ENCODE measurements around the gene FBN1. TPM values are rescaled to one million over a fixed set of nuclear protein-coding genes. Genes with fewer than 3 reads are reported as not detected.

FBN1 gene
- total and polyA plus RNA-seq, 2 of the 13 experiments (the other 11 are each of a cell fraction or from before 2014, with no cell fraction given), result 1.5 to 3.0 TPM

GRCh38 chr15:48623456-48623855 lies 22.1 kb downstream of the FBN1 start:
- in situ Hi-C loops (cut with HindIII; ENCODE audit: extremely low pct_ligation_motif_present, low pct_unique_long_range_greater_than_20kb) (no loop called here), intact Hi-C loops (cut with micrococcal nuclease; ENCODE audit: unreplicated experiment) (no loop called here)
- H3K27me3 ChIP-seq (ENCODE audit: control insufficient read depth in 1 of 2, insufficient read depth in 2 of 2, low read length in 2 of 2), result no peaks in the 10 kb centered on the region
- no peak overlapping the region for H2AFZ ChIP-seq (ENCODE audit: low read length)
- DNase-seq (ENCODE audit: low spot score) (no peak), ATAC-seq (no peak), FAIRE-seq (no peak)
- CTCF ChIA-PET (ENCODE audit: low intra/inter-chr PET ratio, low total read pairs), result no interaction called here
- no peaks in the 10 kb centered on the region for H3K4me1 ChIP-seq (ENCODE audit: insufficient read depth, low read length)
- no peak overlapping the region for H3K4me3 ChIP-seq (replicated peaks in 1 of 3; ENCODE audit: insufficient read depth in 1 of 3, low read depth in 2 of 3, low read length in 3 of 3)
- 82% methylated on average over 1 of the region's 1 CpG for WGBS (ENCODE audit: low lambda C conversion rate)
- H3K4me2 ChIP-seq (ENCODE audit: low read depth, low read length), result no peak overlapping the region
- no peak overlapping the region for H3K27ac ChIP-seq (ENCODE audit: extremely low read length, insufficient read depth, low read length)
- no peaks in the 10 kb centered on the region for H3K9me3 ChIP-seq (ENCODE audit: low read length)
- no peaks in the 10 kb centered on the region for H4K20me1 ChIP-seq (ENCODE audit: insufficient read depth, low read length)
- no peaks in the 10 kb centered on the region for H3K79me2 ChIP-seq (ENCODE audit: insufficient read depth, low read length)
- H3K9ac ChIP-seq (ENCODE audit: insufficient read depth, low read depth, low read length), result no peak overlapping the region
- H3K36me3 ChIP-seq (replicated peaks in 1 of 2; ENCODE audit: control insufficient read depth in 1 of 2, insufficient read depth in 2 of 2, low read length in 2 of 2), result no peaks in the 10 kb centered on the region
- POLR2A ChIA-PET, result no interaction called here
- BruUV-seq (replicated peaks), result no TSS peak
- TF ChIP-seq ZFP37 (CRISPR knock-in tag; IDR thresholded peaks at IDR 0.05; ENCODE audit: borderline replicate concordance) (no peak), CBX2 (IDR thresholded peaks at IDR 0.05; ENCODE audit: low read depth, low read length) (no peak), CBX2 (CRISPR knock-in tag; IDR thresholded peaks at IDR 0.05; ENCODE audit: low read depth) (no peak), PAWR (CRISPR knock-in tag; IDR thresholded peaks at IDR 0.05; ENCODE audit: borderline replicate concordance) (no peak), ZNF496 (CRISPR knock-in tag; IDR thresholded peaks at IDR 0.05; ENCODE audit: insufficient replicate concordance) (no peak), ZNF558 (CRISPR knock-in tag; IDR thresholded peaks at IDR 0.05; ENCODE audit: borderline replicate concordance) (no peak), ZNF296 (CRISPR knock-in tag; conservative IDR thresholded peaks at IDR 0.05) (no peak)

GRCh38 chr15:48622237-48622636 lies 23.3 kb downstream of the FBN1 start:
- FAIRE-seq (no peak), ATAC-seq (no peak), DNase-seq (ENCODE audit: low spot score) (no peak)
- no peak overlapping the region for H3K4me3 ChIP-seq (replicated peaks in 1 of 3; ENCODE audit: insufficient read depth in 1 of 3, low read depth in 2 of 3, low read length in 3 of 3)
- H3K36me3 ChIP-seq (replicated peaks in 1 of 2; ENCODE audit: control insufficient read depth in 1 of 2, insufficient read depth in 2 of 2, low read length in 2 of 2), result no peaks in the 10 kb centered on the region
- ChIA-PET CTCF (ENCODE audit: low intra/inter-chr PET ratio, low total read pairs) (no interaction called here), POLR2A (no interaction called here)
- H3K79me2 ChIP-seq (ENCODE audit: insufficient read depth, low read length), result no peaks in the 10 kb centered on the region
- H3K9me3 ChIP-seq (ENCODE audit: low read length), result no peaks in the 10 kb centered on the region
- no peaks in the 10 kb centered on the region for H3K27me3 ChIP-seq (ENCODE audit: control insufficient read depth in 1 of 2, insufficient read depth in 2 of 2, low read length in 2 of 2)
- H4K20me1 ChIP-seq (ENCODE audit: insufficient read depth, low read length), result no peaks in the 10 kb centered on the region
- 80% methylated on average over 2 of the region's 2 CpGs for WGBS (ENCODE audit: low lambda C conversion rate)
- H3K27ac ChIP-seq (ENCODE audit: extremely low read length, insufficient read depth, low read length), result no peak overlapping the region
- no peak overlapping the region for H2AFZ ChIP-seq (ENCODE audit: low read length)
- BruUV-seq (replicated peaks), result no TSS peak
- no peak overlapping the region for H3K9ac ChIP-seq (ENCODE audit: insufficient read depth, low read depth, low read length)
- H3K4me2 ChIP-seq (ENCODE audit: low read depth, low read length), result no peak overlapping the region
- H3K4me1 ChIP-seq (ENCODE audit: insufficient read depth, low read length), result no peaks in the 10 kb centered on the region
- in situ Hi-C loops (cut with HindIII; ENCODE audit: extremely low pct_ligation_motif_present, low pct_unique_long_range_greater_than_20kb) (no loop called here), intact Hi-C loops (cut with micrococcal nuclease; ENCODE audit: unreplicated experiment) (no loop called here)
- TF ChIP-seq KLF16 (CRISPR knock-in tag; IDR thresholded peaks at IDR 0.05), result no peak
- no peak for TF ChIP-seq ATM (IDR thresholded peaks at IDR 0.05; ENCODE audit: borderline replicate concordance)
- no peak for TF ChIP-seq ZNF34 (CRISPR knock-in tag; IDR thresholded peaks at IDR 0.05; ENCODE audit: borderline replicate concordance)
- no peak for TF ChIP-seq ELF3 (CRISPR knock-in tag; IDR thresholded peaks at IDR 0.05)
- no peak for TF ChIP-seq IRF9 (CRISPR knock-in tag; IDR thresholded peaks at IDR 0.05; ENCODE audit: borderline replicate concordance)
- TF ChIP-seq ZIK1 (CRISPR knock-in tag; IDR thresholded peaks at IDR 0.05; ENCODE audit: borderline replicate concordance, low read depth), result no peak
- TF ChIP-seq ZNF513 (CRISPR knock-in tag; conservative IDR thresholded peaks at IDR 0.05), result no peak
- no peak for TF ChIP-seq FOXK2 (IDR thresholded peaks at IDR 0.05)
- TF ChIP-seq PTBP1 (IDR thresholded peaks at IDR 0.05; ENCODE audit: low read depth, low read length, poor library complexity, severe bottlenecking), result no peak
